Cerebellar nuclear complex (tissue), 1 donor: Measurements from ENCODE around the gene AMOTL1.

Source experiments
- DNase-seq, 2 experiments: peaks; one replicate each; lab custom pipeline; 2025; lab: John Stamatoyannopoulos, UW

AMOTL1 gene

DNA sequence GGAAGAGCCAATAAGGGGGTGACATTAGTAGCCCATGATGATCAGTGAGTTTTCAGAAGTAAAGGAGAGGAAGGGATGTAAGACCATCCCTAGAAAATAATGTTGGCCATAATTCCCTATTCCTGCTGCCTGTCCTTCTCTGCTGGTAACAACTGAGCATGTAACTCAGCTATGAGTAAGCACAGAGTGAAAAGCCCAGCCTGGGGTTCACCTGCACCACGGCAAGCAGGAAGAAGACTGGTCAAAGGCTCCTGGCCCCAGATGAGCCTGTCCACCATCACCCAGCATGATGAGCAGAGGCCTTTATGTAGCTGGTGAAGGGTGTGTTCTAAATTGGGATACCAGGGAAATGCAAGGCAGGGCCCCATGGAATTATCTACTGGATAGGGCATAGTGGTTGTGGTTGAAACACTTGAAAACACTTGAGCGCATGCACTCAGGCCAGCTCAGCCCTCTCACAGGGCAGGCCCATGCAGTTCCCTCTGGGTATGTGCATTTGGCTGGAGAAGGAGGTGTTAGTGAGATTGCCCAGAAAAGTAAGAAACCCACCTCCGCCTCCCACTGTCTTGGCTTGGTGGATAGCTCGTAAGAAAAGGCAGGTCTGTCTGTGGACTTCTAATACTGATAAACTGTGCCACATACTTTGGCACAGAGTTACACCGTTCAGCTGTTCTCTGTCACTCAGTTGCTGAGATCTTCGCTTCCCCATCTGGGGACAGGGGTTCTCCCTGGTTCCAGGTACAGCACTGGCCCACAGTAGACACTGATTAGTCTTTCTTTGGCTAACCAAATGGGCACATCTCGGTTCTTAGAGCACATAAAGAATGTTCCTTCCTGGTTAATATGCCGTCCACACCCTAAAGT is 86.8 kb downstream of the AMOTL1 start:
- no peak for DNase-seq

DNA sequence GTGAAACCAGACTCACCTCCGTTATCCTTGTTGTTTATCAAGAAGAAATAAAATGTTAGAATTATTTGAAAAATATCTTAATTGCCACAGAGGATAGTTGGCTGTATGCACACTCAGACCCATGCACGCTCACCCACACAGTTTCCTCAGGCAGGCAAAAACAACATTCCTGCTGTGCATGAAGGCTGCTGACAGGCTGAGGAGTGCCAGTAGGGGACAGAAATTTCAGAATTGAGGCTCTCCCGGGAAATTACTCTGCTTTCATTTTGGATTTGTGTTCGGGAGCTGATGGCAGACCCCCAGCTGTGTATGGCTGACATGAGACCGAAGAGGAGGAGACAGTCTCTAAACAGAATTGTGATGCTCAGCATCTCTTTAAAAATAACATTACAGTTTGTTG is 87.5 kb downstream of the AMOTL1 start:
- no peak for DNase-seq

DNA sequence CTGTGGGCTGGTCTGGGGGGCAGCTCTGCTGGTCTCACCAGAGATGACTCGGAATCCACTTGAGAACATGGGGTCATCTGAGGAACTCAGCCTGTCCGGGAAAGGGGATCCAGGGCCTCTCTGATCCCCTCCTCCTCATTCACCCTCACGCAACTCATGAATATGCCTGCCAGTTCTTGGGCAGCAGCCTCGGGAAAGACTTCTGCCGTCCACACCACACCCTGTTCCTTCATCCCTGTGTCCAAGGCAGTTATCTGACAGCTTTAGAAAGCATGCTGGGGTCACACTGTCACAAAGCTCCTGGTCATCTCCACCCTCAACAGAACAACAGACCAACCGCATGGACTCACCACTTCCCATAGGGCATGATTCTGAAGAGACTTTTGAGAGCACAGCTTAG is 88.3 kb downstream of the AMOTL1 start:
- DNase-seq = no peak

DNA sequence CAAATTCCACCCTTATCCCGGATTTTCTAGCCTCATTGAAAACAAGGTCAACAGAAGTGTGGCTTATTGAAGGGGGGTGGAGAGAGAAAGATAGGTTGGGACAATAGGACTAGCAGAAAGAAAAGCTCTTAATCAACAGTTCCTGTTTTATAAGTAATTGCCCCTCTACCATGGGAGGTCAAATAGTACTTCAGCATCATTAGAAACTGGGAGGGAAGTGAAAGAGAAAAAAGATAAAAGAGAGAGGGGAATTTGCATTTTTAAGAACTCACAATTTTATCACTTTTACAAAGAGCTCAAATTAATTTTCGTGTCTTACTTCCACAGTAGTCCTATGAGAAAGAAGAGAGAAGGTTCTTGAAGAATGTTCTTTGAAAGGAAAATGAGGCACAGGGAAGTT is 89.2 kb downstream of the AMOTL1 start:
- no peak for DNase-seq

DNA sequence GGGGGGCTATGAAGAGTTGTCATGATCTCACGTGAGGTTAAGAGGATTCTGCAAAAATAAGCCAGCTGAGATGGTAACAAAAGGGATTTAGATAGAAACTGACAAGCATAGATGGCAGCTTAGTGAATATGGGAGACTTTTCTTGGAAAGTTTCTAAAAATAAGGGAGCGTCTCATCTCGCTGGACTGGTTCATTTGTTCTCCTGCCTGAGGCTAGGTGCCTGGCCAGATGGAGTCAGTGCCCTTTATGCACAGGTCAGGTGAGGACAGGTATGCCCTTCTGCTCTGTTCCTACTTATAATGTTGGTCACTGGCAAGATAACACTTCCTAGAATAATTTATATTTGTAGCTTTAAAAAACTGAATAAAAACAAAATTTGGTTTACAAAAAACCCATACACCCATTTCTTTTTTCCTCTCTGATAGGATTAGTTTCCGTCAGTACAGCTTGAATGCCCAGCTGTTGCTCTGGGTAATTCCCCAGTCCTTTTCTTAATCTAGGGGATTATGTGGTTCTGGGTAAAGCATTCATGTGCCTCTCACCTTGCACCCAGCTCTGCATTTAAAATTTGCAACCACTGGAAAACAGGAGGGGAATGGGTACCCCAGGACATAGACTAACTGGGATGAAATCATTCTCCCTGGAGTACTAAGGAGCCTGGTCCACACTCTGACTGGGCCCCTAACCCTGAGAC is 90.0 kb downstream of the AMOTL1 start:
- no peak for DNase-seq

DNA sequence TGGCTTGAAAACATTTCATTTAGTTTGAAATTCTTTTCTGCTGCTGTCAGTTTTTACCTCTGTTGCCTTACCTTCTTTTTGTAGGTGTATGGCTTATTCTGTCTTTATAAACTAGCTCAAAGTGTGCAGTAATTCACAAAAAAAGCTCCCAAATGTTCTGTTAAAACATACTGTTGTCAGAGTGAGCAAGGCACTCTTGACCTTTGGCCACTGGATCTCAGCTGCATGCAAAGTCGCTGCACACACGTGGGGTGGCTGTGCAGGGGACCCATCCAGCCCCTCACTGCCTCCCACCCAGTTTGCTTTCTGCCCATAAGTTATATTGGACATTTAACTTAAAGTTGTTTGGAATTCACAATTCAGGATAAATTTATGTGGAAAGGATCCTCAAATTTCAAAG is 92.2 kb downstream of the AMOTL1 start:
- DNase-seq = no peak

DNA sequence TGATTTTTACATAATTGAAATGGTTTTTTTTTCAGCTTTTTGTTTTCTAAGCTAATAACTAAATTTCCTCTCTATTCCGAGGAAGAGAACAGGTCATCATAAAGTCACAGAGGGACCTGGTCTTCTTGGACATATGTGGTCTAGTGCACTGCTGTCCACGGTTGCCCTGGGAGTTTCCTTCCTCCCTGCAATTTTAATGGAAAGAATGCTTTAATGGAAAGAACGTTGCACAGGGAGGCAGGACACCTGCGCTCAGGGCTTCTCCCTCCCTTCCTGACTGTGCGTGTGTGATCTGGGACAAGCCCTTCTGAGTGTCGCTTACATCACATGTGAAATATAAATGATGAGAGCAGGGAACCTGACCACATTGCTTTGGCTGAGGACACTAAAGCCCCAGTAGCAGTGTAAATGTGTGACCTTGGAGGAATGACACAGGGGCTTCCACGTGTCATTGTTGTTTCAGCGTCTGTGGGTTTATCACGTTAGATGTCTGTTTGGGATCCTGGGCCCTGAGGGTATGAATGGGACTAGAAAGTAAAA is 93.2 kb downstream of the AMOTL1 start:
- DNase-seq = no peak

DNA sequence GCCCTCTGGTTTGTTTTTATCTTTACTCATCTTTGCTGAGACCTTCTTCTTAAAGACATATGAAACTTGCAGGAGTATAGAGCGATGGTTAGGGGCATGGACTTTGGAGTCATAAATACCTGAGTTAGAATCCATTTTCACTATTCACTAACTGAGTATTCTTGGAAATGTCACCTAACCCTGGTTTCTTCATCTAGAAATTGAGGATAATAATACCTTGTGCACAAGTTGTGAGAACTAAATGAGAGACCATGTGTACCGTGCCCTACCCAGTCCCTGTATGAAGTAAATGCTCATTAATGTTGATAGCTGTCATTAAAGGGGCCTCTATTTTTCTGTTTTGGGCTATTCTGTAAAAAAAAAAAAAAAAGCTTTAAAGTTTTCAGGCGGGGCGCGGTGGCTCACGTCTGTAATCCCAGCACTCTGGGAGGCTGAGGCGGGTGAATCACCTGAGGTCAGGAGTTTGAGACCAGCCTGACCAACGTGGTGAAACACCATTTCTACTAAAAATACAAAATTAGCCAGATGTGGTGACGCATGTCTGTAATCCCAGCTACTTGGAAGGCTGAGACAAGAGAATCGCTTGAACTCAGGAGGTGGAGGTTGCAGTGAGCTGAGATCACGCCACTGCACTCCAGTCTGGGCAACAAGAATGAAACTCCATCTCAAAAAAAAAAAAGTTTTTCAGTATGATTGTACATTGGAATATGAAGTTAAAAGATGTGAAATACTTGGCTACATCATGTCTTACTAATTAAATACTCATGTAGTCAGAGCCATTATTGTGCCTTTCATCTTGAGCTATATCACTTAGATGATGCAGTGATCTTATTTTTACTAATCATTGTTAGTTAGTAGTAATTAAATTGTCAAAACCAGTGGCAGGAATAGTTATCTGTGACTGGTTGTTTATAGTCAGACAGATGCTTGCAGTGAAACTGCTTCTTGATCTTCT is 95.0 kb downstream of the AMOTL1 start:
- no peak for DNase-seq

DNA sequence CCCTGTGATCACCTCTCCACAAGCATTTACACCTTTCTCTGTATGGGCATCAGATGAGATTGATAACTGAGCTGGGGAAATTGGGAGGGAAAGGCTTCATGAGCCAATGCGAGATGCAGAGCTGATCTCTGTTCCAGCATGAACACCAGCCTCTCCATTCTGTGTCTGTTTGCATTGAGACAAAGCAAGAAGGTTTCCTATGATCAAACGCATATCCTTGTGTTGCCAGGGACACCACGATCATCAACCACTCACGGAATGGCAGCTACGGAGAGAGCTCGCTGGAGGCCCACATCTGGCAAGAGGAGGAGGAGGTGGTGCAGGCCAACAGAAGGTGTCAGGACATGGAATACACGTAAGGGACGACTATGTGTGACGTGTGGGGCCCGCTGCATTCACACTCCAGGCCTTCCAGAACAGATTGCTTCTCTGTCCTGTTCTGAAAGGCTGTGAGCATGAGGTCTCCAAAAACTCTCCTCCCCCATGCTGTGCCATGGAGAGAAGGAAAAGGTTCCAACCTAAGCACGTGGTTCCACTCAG is 96.4 kb downstream of the AMOTL1 start:
- no peak for DNase-seq

DNA sequence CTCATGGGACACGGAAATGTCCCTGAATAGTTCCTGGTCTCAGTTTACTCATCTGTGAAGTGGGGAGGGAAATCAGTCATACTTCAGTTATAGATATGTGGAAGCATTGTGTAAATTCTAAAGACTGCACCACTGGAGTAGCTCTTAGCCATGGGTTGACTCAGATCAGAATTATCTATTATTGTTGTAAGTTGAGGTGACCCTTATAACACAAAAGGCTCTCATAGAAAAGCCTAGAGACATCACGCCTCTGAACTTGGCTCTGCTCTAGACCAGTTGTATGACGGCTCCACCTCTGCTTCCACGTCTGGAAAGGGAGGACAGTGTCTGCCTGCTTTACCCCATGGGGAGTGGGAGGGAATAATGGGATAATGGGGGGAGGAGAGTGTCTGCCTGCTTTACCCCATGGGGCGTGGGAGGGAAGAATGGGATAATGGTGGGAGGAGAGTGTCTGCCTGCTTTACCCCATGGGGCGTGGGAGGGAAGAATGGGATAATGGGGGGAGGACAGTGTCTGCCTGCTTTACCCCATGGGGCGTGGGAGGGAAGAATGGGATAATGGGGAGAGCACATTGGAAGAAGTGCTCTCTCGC is 98.2 kb downstream of the AMOTL1 start:
- DNase-seq = no peak

DNA sequence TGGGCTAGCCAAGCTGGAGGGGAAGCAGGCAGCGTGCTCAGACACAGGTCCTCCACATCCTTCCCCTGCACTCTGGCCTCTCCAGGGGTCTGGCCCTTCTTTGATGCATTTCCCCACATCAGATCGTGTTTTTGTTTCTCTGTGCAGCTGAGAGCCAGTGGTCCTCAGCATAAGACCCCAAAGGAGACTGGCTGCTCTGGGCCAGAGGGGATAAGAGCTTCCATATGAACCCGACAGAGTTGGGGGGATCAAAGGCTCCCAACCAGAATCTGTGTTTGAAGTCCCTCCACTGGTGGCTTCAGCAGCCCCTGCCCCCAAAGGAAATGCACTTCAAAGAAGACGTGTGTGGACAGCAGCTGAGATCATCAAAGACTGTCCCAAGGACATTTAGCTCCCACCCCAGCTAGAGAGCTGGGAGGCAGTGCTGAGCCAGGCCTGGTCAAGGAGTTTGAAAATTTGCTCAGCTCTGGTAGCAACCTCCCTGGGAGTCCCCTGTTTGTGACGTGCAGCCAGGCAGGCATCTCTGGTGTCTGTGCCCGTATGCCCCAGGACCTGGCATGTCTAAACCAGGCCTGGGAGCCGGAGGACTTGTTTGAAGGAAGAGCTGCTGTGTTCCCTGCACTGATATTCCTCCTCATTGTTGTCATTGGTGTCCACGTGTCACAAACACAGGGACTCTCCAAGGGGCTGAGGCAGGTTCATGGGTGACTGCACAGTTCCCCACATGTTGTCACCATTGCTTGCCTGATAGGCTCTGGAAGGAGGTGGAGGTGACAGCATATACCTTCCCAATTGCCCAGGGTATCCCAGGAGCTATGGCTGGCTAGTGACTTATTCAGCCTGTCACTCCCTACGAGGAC is 99.0 kb downstream of the AMOTL1 start:
- no peak for DNase-seq

DNA sequence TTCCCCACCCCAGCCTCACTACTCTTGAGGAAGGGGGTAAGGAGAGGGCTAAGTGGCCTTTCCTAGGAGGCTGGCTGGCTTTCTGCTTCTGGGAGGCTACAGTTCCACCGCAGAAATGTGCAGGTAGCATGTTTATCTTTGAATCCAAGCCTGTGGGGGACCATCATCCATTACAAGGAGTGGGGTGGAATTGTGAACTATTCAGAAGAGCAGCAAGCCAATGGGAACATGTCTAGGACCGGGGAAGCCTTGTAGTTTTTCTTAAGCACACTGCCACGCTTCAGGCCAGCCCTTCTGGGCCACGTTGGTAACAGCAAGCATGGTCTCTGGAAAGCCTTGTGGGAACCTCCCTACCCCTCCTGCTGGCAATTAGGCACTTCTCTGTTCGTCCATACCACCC is 100.3 kb downstream of the AMOTL1 start:
- no peak for DNase-seq

DNA sequence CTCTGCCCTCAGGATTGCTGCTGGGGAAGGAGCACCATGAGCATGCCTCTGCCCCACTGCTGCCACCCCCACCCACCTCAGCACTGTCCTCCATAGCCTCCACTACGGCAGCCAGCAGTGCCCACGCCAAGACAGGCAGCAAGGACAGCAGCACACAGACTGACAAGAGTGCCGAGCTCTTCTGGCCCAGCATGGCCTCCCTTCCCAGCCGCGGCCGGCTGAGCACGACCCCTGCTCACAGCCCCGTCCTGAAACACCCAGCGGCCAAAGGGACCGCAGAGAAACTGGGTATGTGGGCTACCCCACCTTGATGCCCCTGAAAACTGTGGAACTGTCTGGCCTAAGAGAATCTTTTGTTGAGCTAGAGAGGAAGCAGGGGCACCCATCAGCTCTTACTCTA is 101.0 kb downstream of the AMOTL1 start:
- no peak for DNase-seq

DNA sequence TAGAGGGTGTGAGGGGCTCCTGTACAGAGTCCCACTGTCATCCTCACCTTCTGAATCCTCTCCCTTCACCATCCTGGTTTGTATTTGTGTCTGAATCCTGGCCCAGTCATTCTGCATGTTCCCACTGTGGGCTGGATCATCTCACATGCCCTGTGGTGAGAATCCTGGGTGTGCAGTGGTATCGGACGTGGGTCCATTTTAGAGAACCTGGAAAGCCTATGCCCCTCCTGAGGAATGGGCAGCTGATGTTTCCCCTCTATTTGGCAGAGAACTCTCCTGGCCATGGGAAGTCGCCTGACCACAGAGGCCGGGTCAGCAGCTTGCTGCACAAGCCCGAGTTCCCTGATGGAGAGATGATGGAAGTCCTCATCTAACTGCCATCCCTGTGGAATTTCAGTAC is 102.3 kb downstream of the AMOTL1 start:
- DNase-seq = no peak

DNA sequence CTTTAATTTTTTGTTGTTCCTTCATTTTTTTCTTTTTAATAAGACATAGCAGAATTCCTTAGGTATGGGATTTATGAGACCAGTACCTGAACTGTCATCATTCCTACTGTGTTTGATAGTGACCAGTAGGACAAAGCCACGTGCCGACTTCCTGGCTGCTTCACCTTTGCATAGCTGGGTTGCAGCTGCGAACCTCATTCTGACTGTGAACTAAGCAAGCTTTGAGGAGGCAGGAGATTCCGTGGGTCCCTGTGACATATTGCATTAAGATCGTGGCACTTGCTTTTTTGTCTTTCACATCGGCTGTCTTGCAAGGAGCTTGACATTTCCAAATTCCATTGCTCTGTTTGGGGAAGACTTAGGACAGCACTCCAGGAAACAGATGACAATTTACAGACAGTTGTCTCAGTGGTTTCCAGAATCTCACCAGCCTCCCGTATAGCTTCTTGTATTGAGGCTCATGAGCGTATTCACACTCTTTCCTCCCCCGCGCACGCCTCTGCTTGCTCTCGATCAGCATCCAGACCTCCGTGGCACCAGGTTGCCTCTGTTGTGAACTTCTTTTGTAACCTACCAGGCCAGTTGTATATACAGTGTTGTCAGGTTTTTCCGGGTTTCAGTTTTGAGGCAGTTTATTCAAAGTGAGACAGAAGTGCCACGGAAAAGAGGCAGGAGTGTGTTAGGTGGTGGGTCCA is 103.5 kb downstream of the AMOTL1 start:
- no peak for DNase-seq

DNA sequence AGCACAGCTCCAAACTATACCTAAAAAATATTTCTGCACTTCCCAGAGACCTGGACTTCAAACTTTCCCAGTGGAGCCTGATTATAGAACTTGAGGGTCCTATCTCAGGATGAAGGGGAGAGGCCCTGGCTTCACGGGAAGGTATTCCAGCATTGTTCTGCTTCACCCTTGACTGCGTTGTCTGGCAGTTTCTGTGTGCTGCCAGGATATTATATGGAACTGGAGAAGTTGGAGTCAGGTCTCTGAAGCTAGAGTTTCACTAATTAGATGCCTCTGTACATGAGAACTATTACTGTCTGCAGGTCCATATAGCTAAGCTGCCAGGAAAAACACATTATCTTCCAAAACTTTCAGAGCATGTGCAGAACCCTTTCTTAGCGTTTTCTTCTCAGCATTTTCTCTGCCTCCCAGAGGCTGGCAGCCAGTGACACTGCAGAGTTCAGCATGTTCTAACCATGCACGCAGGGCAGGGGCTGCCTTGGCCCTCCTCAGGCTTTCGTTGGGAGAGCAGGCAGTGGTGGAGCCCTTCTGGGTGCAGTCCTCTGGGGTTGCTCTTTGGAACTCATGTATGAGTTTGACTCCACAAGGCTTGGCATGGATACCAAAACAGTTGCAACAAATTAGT is 105.9 kb downstream of the AMOTL1 start:
- DNase-seq = no peak

DNA sequence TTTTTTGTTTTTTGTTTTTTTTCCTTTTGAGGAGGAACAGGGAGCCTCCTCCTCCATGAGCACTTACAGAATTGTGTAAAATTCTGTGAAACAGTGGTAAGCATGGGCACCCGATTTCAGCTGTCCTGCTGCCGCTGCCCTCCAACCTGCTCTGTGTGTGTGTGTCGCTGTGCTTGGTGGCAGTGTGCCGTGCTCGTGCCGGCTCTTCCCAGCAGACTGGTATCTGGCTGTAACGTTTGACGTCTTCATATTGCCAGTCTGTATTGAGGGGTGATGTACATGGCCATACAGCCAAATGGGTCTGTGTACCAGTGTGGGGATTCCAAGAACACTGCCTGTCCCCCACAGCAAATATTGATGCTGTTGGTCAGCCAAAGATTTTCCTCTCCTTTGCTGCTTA is 108.1 kb downstream of the AMOTL1 start:
- no peak for DNase-seq

DNA sequence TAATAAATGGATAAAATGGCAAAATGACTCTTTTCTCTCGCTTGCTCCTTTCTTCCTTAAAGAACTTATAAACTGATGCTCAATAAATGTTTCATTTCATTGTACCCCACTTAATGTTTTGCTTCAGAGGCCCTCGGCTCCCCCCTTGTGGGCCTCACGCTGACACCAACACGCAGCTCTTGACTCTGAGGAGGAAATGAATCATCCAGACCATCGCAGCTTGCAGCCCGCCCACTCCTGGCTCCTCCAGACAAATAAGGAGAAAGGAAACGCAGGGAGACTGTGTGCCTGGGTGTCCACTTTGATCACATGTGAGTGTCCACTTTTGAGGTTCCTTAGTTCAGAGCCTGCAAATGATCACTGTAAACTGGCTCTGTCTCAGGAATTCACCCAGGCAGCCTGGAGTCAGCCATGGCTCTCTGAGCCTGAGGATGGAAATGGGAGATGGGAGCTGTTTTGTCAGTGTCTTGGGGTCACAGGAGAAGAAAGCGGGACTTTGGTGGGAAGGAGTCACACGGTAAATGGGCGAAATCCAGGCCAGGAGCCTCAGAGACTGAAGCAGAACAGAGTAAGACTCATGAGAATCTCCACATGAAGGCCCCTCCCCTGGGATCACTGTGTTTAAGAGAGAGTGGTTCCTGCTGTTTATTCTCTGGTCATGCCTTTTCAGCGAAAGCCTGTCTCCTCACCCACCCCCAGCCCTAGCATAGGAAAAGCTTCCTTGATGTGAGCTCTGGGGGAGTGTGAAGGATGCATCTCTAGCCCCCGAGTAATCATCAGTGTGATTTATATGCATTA is 108.7 kb downstream of the AMOTL1 start:
- no peak for DNase-seq
